Fibroblast of the aortic adventitia (primary cell): ENCODE data around the gene SCAND1. TPM values are rescaled to one million over a fixed set of nuclear protein-coding genes. Genes with fewer than 3 reads are reported as not detected.

Experiments
- DNase-seq: peaks from one replicate; pipeline ENCODE4 v3.0.0-alpha.2; 2010; ENCODE audit warnings: low read depth
- H3K4me3 ChIP-seq: 2 replicates; pipeline ENCODE4 v1.5.1; 2011; ENCODE audit warnings: low read depth, mild to moderate bottlenecking, control low read depth, low read length, moderate library complexity
- total RNA-seq: library from RNA; depleted of rRNA; stranded (reverse); fragments of >200 nt; gene quantifications from 2 replicates; pipeline ENCODE4 v1.2.3, GENCODE V29; 2012; ENCODE audit warnings: low replicate concordance
- TF ChIP-seq, protein P1 (sequence below): IDR thresholded peaks from 2 replicates; pipeline ENCODE4 v1.5.1; 2011; ENCODE audit warnings: mild to moderate bottlenecking, low read length, control low read depth, inconsistent platforms; ENCODE audit not compliant: insufficient read depth

The SCAND1 gene
- total RNA-seq, 1 donor, result 34.1 TPM

GRCh38 chr20:35939264-35939663, 15.0 kb downstream of the SCAND1 start:
- TF ChIP-seq, protein P1, sequence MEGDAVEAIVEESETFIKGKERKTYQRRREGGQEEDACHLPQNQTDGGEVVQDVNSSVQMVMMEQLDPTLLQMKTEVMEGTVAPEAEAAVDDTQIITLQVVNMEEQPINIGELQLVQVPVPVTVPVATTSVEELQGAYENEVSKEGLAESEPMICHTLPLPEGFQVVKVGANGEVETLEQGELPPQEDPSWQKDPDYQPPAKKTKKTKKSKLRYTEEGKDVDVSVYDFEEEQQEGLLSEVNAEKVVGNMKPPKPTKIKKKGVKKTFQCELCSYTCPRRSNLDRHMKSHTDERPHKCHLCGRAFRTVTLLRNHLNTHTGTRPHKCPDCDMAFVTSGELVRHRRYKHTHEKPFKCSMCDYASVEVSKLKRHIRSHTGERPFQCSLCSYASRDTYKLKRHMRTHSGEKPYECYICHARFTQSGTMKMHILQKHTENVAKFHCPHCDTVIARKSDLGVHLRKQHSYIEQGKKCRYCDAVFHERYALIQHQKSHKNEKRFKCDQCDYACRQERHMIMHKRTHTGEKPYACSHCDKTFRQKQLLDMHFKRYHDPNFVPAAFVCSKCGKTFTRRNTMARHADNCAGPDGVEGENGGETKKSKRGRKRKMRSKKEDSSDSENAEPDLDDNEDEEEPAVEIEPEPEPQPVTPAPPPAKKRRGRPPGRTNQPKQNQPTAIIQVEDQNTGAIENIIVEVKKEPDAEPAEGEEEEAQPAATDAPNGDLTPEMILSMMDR, result no peak
- DNase-seq, result no peak
- no peak overlapping the region for H3K4me3 ChIP-seq

- TF ChIP-seq, protein P1, result no peak
- no peak for DNase-seq
Observed at GRCh38 chr20:35934050-35934449, 20.3 kb downstream of the SCAND1 start.

GRCh38 chr20:35929301-35929700, 25.0 kb downstream of the SCAND1 start:
- no peak overlapping the region for H3K4me3 ChIP-seq
- no peak for DNase-seq
- TF ChIP-seq, protein P1, result no peak

More at GRCh38 chr20:35934050-35934449, 20.3 kb downstream of the SCAND1 start:
- no peak overlapping the region for H3K4me3 ChIP-seq

- no peak overlapping the region for H3K4me3 ChIP-seq
- DNase-seq, result no peak
- TF ChIP-seq, protein P1, result no peak
Observed at GRCh38 chr20:35920523-35920922, 33.8 kb downstream of the SCAND1 start.

GRCh38 chr20:35918021-35918420, 36.3 kb downstream of the SCAND1 start:
- no peak overlapping the region for H3K4me3 ChIP-seq
- TF ChIP-seq, protein P1, result no peak
- no peak for DNase-seq

DNA sequence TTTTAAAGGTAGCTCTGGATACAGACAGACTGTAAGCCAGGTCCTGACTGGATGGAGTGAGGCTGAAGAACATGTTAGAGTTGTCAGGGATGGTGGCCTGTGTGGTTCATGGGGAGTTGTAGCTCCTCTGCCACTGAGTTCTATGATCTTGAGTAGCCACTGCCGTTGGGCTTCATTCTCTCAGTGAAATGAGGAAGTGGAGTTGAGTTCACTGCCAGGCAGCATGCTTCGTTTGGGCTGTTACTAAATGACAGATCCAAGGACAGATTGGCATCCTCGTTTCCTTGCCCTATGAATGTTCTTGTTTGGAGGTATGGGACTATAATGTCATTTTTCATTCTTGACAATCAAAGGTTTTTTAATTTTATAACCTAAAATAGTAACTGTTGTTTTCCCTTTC, 37.2 kb downstream of the SCAND1 start:
- no peak for DNase-seq
- TF ChIP-seq, protein P1, result no peak
- no peak overlapping the region for H3K4me3 ChIP-seq

GRCh38 chr20:35912881-35913280, 41.4 kb downstream of the SCAND1 start:
- H3K4me3 ChIP-seq, result no peak overlapping the region
- DNase-seq, result peak; percentile 14
- TF ChIP-seq, protein P1, result no peak
